NCI-H460 (cell line): ENCODE results near the gene MCOLN2. TPM values are rescaled to one million over a fixed set of nuclear protein-coding genes. Genes with fewer than 3 reads are reported as not detected.
"Not testable (repeated sequence)": the region's sequence is repeated elsewhere in the genome, so short reads cannot be mapped to it uniquely, and the experiment has no call there.

Experiments used
- DNase-seq: peaks from one replicate; pipeline ENCODE4 v3.0.0-alpha.2; 2016; ENCODE audit warnings: low read depth; ENCODE audit errors: extremely low read depth
- total RNA-seq: library from RNA; depleted of rRNA; stranded (reverse); fragments of >200 nt; shearing (Covaris generic); gene quantifications from 2 replicates; pipeline ENCODE4 v1.2.3, GENCODE V29; 2014

The MCOLN2 gene
- total RNA-seq, 1 experiment from 2014 or later, result 7.6 TPM

DNA sequence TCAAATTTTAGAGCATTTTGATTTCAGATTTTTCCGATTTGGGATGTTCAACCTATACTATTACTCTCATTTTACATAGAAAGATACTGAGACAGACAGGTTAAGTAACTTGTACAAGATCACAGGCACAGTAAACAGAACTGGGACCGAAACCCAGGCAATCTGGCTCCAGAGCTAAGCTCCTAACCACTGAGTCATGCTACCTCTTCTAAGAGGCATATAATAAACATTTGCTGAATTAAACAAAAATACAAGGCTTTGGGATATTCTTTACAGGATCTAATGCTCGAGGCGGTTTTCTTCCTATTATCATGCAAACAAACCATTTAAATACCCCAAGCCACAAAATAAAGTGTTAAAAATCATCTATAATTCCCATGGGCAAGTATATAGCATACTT, 50.3 kb downstream of the MCOLN2 start:
- DNase-seq, result no peak

DNA sequence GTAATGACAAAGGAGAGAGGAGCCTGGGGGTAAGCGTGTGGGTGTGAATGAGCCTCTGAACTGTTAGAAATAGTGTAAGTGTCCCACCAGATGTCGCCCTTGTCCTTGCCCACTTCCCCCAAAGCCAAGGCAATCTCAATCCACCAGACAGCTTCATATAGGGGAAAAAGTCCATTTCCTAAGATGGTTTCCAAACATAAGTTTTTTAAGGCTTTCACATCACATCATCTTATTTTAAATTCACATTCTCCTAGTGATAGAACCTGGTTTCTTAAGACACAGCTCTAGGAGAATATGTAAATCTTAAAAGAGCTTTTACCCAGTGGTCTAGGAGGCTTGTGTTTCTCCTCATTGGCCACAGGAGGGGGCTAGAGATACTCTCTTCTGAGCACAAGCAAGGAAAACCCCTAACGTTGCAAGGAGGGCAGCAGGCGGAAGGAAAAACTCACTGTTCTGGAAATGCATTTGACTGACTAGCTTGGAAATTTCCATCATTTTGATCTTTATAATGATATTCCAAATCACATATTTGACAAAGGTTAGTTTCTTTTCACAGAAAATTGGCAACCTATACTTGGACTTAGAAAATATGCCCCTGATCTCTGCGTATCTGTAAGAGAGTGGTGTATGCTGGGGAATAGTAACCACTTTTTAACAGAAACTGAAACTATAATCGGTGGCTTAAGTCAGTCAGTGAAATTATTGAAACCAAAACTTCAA, 52.0 kb downstream of the MCOLN2 start:
- peak; percentile 91 for DNase-seq

DNA sequence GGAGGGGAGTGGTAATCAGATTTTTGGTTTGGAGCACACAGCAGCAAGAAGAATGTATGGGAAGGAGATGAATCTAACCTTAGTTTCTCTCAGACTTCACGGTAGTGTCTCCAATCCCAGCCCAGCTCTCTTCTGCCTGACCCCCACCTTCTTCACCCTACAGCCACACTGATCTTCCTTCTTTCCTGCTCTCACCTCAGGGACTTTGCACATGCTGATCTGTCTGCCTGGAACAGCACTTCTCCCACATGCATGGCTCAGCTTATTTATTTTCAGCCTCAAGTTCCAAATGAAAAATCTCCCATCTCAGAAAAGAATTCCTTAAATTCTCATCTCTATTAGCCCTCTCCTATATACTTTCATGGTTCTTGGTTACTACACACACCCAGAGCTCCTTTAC, 55.1 kb downstream of the MCOLN2 start:
- no peak for DNase-seq

DNA sequence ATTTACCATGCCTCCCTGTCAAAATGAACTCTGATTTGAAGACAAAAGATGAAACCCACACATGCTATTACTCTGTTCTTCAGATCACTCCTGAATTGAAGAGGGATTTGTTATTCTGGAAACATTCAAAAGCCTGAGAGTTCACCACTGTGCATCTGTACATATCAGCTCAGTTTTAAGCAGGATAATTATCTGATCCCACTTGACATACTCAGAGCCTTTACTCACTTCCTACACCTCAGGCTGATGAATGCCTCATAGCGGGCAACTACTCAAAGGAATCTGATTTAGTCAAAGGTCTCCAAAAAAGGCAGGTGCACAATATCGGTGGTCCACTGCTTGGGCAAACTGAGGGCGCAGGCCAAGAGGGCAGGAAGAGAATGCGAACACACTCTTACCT, 56.4 kb downstream of the MCOLN2 start:
- no peak for DNase-seq

DNA sequence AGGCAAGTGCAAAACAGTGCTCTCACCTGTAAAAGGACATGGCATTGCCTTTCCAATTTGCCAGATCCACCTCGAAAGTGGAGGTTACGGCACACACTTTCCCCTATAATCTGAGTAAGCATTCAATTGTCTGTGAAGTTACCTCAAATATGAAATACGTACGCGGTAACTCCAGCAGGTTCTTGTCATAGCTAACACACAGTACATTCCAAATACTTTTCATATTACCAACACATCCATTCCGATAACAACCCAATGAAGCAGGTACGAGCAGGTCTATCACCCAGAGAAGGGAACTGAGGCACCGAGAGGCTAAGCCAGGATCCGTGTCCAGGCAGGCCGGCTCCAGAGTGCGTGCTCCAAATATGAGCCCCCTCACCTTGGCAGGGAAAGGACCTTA, 57.2 kb downstream of the MCOLN2 start:
- DNase-seq, result no peak

DNA sequence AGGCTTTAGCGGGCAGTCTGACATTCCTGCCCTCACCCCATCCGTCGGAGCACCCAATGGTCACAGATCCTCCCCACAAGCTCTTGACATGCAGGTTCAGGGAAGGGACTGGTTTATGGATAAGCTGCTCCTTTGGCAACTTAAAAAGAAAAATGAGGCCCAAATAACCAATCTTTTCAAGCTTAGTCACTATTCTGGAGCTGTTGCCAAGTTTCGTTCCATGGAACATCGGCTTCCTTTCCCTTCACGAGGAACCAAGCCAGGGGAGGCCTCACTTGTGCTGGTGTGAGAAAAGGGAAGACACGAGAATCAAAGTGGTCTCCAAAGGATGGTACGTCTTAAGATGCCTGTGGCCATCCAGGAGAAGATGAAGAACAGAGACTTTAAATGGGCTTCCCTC, 57.8 kb downstream of the MCOLN2 start:
- DNase-seq, result no peak

DNA sequence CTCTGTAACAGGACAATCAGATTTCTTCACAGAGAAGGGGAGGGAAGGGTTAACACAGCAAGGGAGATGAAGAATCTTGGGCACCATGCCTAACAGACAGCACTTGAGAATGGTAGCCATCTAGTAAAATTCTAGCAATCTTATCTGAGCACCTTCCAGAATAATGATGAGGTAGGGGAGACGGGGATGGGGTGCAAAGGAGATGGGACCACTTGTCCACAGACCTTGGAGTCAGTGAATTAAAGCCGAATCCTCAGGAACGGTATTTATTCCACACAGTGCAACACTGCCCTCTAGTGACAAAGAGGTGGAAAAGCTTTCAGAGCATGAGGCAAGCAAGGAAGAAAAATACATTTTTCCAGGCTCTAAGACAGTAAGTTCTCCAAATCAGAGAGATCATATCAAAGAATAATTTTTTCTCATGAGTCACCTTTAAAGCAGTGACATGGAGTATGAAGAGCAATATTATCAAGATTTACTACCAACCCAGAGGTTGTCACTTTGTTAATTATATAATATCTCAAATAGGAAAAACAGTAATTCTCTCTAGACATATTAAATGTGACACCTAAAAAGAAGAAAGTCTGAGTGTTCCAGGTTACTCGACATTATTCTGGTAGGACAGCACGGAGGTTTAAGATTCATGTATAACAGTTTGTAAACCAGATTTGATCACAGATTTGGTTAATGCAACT, 60.6 kb downstream of the MCOLN2 start:
- peak; percentile 51 for DNase-seq

DNA sequence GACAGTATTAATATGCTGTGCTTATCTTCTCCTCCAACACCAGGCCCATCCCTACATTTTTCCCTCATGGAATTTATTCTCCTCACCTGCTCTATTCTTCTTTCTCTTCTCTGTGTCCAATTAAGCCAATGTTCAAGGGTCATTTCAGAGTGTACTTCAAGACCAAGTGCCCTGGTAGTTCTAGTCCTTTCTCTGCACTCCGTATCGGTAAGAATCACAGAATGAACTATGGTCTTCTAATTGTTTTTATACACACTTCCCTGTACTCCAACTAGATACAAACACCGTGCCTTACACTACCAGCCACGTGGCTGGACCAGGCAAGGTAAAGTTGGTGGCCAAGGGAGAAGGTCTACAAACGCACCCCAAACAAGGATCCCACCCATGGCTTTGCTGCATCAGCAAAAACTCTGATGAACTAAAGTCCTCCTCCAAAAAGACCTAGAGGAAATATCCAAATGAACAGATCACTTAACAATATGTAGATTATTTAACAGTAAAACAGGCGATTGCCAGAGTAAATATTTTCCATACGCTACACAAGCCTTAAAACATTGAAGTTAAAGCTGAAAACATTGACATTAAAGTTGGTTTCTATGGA, 63.8 kb downstream of the MCOLN2 start:
- no peak for DNase-seq

DNA sequence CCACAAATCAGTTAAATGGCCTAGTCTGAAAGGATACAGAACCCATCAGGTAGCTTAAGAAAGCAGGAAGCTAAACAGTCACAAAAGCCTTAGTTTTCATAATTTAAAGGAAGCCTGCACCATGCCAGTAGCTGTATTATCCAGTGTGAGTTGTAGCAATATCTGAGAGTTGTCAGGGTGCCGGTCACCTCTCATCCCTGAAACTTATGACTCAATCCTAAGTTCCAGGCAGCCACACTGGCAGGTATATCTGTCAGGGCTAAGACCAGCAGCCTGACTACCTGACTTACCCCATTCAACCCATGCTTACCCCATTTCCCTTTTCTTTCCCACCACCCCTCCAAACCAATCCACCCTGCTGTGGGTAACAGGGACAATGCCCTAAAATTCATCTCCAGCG, 66.1 kb downstream of the MCOLN2 start:
- DNase-seq, result no peak

DNA sequence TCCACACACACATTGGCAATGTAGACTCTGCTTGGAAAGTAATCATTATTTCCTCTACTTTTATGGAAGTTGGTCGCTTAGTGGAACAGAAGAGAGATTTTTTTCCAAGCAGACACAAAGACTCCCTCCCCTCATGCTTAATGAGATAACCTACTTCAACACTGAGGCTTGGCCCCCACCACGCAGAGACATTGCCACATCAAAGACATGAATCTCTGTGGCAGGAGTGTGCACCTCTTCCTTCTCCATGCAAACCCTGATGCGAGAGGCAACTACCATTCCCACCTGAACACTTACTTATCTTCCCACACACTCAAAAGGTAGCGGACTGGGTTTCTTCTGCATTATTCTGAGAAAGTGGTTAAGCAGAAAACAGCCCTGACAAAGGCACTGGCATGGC, 66.6 kb downstream of the MCOLN2 start:
- no peak for DNase-seq

DNA sequence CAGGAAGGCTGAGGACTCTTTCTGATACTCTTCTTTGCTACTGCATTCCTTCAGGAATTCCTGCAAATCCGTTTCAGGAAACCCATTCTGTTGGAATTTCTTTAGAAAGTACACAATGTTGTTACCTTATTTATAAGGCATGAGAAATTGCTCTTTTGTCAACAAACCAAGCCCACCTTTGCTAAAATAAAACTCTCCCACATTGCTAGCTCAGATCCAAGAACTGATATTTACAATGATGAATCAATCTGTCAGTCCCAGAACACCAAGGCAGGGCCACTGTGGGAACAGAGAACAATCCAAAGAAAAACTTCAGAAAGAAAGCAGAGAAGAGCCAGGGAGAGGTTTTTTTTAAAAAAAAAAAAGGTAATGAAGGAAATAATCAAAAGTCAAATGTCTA, 67.3 kb downstream of the MCOLN2 start:
- no peak for DNase-seq

DNA sequence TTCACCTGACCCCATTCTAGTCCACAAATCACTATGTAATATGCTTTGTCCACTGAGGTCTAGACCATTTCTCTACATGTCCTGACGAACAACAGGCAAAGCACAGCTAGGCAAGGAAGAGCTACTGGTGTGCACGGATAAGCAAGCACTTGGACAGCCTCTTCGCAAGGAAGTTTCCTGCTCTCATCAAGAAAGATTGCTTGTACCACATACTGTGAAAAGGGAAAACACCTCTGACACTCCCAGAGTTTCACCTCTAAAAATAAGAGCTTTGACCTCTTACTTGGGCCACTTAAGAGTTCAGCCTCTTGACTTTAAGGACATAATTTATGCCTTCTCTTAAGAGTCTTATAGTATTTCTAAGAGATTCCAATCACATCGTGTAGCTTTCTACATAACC, 67.9 kb downstream of the MCOLN2 start:
- DNase-seq, result no peak

DNA sequence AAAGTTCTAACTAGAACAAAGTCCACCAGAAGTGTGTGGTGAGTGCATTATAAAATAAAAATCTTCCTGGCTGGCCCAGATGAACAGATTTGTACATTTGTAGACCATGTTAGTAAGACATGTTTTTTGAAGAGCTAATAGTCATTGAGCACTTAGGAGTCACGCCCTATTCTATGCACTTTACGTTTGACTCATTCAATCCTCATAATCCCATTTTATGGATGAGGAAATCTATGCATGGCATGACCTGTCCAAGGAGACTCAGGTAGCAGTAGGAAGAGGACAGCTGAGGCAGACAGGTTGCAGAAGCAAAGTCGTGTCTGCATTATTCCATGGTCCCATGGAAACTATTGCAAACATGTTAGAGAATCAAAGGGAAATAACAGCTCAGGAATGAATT, 73.6 kb downstream of the MCOLN2 start:
- no peak for DNase-seq

DNA sequence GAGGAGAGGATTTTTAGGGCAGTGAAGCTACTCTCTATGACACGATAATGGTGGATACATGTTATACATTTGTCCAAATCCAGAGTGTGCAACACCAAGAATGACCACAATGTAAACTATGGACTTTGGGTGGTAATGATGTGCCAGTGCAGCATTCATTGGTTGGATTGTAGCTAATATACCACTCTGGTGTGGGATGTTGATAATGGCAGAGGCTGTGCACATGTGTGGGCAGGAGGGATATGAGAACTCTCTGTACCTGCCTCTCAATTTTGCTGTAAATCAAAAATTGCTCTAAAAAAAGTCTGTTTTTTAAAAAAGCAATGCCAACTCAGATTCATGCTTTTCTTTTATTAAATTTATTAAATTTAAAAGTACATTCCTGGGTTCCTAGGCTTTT, 76.8 kb downstream of the MCOLN2 start:
- no peak for DNase-seq

DNA sequence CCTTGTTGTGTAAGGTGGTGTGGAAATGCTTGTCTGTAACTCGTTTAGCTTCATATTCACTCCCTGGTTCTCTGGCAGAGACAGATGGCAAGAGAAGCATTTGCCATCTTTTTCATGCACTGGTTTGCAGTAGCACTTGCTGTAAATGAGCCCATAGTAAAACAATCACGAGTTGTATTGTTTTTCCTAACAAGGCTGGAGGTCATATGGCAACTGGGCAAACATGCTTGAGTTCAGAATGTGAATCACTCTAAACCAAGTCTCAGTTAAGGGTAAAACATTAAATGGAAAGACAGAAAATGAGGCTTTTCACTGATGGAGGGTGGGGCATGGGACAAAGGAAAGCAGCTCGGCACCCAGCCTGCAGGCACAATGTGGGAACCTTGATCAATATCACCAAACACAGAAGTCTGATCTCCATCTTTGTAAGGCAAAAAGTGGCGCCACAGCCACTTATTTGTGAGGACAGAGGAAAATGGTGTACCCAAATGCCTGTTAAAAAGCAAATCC, 77.4 kb downstream of the MCOLN2 start:
- no peak for DNase-seq

DNA sequence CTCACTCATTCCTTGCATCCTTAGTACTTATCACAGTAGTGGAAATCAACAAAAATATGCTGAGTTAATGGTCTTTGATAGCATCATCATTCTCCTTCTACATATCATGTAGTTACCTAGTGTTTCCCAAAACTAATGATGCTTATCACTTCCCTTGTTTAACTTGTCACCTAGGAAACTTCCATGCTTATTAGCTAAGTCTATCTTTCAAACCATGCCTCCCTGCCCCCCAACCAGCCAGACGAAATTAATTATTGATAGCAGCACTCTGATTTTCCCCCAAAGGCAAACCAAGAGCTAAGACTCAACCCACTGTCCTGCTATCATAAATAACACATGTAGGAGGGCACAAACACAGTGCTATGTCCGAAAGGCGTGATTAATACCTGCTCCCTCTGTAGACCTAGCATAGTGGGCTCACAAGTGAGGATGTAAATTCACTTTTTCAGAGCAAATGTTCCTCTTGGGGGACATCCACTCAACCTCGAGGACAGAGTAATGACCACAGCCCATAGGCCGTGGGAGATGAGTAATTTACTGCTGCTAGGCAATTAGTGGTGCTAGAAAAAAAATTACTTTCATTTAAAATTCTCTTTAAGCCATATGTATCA, 78.1 kb downstream of the MCOLN2 start:
- DNase-seq, result no peak

DNA sequence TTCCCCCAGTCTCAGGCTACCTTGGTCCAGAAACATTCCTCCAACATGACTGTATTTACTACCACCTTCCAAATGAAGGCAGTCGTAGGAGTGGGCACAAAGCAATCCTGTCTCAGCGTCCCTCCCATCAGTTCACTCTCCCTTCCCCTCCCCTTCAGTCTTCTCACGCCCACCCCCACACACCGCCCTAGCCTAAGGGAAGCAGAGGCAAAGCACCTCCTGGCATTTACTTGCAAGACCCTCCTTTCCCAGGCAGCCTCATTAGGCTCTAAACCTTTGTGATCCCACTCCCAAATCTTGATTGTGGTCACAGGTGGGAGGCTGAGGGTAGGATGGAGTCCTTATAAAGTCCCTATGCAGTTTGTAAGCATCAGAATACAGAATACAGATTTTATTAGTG, 80.0 kb downstream of the MCOLN2 start:
- DNase-seq, result no peak

DNA sequence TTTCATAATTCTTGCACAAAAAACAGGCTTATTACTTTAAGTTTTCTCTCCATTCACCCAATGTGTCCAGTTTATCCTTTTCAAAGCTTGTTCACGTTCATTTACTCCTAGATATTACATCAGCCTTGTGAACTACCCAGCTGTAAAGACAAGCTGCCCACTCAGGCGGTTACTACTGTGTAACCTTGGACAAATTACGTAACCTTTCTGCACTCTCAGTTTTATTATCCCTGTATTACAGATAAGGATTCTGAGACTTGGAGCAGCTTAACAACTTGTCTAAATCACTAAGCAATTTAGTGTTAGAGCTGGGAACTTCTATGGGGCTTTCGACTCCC, 83.4 kb downstream of the MCOLN2 start:
- no peak for DNase-seq

DNA sequence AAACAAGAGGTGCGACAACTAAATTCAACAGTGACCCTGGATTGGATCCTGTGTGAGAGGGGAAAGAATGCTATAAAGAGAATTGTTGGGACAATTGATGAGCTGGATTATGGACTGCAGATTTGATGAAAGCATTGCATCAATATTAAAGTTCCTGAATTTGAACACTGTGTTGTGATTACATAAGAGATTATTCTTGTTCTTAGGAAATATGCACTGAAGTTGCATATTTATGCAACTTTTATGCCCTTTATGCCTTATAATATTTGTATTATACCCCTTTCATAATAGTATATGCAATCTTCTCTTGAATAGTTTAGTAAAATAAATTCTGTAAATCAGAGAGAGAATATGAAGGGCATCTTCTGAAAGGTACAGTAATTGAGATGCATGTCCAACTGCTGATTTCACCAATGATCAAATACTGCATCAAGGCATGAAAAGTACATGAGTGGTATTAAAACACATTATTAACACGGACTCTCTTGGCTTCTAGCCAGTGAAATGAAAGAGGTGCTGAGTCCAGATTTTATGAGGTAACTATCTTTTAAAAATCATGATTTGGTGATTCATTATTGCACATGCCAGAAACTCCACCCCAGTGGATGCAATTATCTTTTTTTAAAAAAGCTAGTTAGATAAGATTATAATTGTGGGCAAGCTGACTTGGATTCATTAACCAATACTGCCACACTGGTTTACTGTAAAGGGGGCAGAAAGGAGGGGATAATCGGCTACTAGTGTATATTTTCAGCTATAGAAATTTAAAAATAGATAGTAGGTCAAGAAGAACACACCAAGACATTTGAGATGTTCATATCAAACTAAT, 84.0 kb downstream of the MCOLN2 start:
- DNase-seq, result no peak

DNA sequence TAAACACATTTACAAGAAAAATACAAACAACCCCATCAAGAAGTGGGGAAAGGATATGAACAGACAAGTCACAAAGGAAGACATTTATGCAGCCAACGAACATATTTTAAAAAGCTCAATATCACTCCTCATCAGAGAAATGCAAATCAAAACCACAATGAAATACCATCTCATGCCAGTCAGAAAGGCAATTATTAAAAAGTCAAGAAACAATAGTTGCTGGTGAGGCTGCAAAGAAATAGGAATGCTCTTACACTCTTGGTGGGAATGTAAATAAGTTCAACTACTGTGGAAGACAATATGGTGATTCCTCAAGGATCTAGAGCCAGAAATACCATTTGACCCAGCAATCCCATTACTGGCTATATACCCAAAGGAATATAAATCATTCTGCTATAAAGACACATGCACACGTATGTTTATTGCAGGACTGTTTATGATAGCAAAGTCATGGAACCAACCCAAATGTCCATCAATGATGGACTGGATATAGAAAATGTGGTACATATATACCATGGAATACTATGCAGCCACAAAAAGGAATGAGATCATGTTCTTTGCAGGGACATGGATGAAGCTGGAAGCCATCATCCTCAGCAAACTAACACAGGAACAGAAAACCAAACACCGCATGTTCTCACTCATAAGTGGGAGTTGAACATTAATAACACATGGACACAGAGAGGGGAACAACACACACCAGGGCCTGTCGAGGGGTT, 88.0 kb downstream of the MCOLN2 start:
- DNase-seq, result not testable (repeated sequence)
